GM20000 (cell line): ENCODE measurements around the gene ZNF423.

ENCODE experiments used
- DNase-seq: peaks from one replicate; pipeline ENCODE4 v3.0.0; 2012; ENCODE audit warnings: low spot score
- CTCF ChIP-seq: IDR thresholded peaks from 2 replicates; pipeline ENCODE4 v1.5.1; 2012; ENCODE audit warnings: mild to moderate bottlenecking, control low read depth; ENCODE audit errors: extremely low read depth, missing control alignments

Gene ZNF423

GRCh38 chr16:49835161-49835777 is 20.6 kb downstream of the ZNF423 start:
- DNase-seq, result no peak
- TF ChIP-seq CTCF, result no peak

- TF ChIP-seq CTCF, result no peak
- DNase-seq, result no peak
Measured at GRCh38 chr16:49834531-49835151, 21.3 kb downstream of the ZNF423 start.

- no peak for TF ChIP-seq CTCF
- DNase-seq, result no peak
Measured at GRCh38 chr16:49833796-49834530, 21.9 kb downstream of the ZNF423 start.

GRCh38 chr16:49833085-49833484 is 22.8 kb downstream of the ZNF423 start:
- no peak for TF ChIP-seq CTCF
- DNase-seq, result no peak

- TF ChIP-seq CTCF, result no peak
- no peak for DNase-seq
Measured at GRCh38 chr16:49832177-49832576, 23.7 kb downstream of the ZNF423 start.

- TF ChIP-seq CTCF, result no peak
- DNase-seq, result no peak
Measured at GRCh38 chr16:49830873-49831272, 25.0 kb downstream of the ZNF423 start.
